ENCODE data around the gene FANCL.
"Not testable (repeated sequence)": the region's sequence is repeated elsewhere in the genome, so short reads cannot be mapped to it uniquely, and the experiment has no call there.

FANCL gene

DNA sequence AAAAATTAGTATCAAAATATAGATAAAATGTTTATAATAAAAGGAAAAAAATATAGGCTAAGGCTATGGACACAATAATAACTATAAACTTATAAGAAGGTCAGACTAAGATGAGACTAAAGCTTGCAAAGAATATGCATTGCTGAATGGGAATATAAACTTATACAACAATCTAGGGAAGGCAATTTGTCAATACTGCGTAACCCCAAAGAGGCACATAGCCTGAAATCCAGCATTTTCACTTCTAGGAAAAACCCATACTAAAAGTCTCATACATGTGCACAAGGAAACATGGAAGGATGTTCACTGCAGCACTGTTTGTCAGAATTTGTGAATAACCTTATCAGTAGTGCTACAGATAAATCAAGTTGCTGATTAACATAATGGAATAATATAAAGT, 45.5 kb downstream of the FANCL start:
- TF ChIP-seq ZFX (IDR thresholded peaks at IDR 0.05), result no peak
- TF ChIP-seq, protein P1, sequence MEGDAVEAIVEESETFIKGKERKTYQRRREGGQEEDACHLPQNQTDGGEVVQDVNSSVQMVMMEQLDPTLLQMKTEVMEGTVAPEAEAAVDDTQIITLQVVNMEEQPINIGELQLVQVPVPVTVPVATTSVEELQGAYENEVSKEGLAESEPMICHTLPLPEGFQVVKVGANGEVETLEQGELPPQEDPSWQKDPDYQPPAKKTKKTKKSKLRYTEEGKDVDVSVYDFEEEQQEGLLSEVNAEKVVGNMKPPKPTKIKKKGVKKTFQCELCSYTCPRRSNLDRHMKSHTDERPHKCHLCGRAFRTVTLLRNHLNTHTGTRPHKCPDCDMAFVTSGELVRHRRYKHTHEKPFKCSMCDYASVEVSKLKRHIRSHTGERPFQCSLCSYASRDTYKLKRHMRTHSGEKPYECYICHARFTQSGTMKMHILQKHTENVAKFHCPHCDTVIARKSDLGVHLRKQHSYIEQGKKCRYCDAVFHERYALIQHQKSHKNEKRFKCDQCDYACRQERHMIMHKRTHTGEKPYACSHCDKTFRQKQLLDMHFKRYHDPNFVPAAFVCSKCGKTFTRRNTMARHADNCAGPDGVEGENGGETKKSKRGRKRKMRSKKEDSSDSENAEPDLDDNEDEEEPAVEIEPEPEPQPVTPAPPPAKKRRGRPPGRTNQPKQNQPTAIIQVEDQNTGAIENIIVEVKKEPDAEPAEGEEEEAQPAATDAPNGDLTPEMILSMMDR (conservative IDR thresholded peaks at IDR 0.05), result no peak

DNA sequence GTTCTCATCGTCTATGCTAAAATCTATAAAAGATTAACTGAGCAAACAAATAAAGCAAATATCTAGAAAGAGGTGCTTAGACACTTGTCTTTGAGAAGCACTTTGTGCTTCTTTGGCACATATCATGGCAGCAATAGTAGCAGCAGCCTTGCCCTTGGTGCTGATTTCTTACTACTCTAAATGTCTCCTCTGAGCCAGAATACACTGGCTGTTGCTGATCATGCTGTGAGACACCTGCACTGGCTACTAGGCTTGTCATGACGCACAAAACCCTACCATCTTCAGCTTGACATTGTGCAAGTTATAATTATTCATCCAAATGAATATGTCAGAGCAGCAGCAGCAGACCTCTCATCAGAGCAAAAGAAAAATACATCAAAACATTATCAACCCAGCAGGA, 46.7 kb downstream of the FANCL start:
- no peak for TF ChIP-seq ZFX (IDR thresholded peaks at IDR 0.05)
- TF ChIP-seq, protein P1 (conservative IDR thresholded peaks at IDR 0.05), result no peak
- no peak overlapping the region for H3K27ac ChIP-seq

More for the DNA sequence above, 45.5 kb downstream of the FANCL start:
- no peak overlapping the region for H3K27ac ChIP-seq

DNA sequence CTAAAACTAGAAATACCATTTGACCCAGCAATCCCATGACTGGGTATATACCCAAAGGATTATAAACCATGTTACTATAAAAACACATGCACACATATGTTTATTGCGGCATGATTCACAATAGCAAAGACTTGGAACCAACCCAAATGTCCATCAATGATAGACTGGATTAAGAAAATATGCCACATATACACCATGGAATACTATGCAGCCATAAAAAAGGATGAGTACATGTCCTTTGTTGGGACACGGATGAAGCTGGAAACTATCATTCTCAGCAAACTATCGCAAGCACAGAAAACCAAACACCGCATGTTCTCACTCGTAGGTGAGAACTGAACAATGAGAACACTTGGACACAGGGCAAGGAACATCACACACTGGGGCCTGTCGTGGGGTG, 54.1 kb downstream of the FANCL start:
- not testable (repeated sequence) for H3K27ac ChIP-seq

DNA sequence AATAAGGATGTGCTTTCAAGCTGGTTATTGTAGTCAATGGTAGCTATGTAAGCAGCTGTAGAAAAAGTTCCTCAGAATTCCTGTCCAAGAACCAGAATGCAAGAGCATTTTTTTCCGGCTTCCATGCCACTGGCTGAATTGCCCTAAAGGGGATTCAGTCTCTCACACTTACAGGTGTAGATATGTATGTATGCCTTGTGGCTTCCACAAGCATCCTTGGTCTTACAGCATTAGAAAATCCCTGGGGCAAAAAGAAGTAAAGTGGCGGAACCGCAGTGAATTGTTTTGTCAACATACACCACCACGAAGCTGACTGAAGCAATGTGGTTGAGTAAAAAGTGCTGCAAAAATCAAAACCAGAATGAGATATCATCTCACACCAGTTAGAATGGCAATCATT, 54.6 kb downstream of the FANCL start:
- TF ChIP-seq, protein P1 (conservative IDR thresholded peaks at IDR 0.05), result no peak
- TF ChIP-seq ZFX (IDR thresholded peaks at IDR 0.05), result no peak

DNA sequence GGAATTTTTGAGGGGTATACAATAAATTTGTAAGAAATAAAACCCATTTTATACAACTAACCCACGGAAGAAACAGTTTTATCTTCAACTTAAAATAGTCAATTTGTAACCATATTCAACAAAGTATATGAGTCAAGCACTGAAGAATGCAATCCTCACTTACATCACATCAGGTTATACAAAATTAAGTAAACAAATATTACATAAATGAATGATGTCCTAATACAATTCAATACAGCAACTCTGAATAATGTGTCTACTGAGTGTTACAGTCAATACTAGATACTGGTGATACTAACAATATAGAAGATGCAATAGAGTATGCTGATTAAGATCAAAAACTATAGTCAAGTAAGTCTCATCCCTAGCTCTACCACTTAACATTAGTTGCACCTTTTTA, 58.6 kb downstream of the FANCL start:
- no peak overlapping the region for H3K27ac ChIP-seq
- no peak for TF ChIP-seq ZFX (IDR thresholded peaks at IDR 0.05)
- TF ChIP-seq, protein P1 (conservative IDR thresholded peaks at IDR 0.05), result no peak

More for the DNA sequence above, 54.6 kb downstream of the FANCL start:
- no peak overlapping the region for H3K27ac ChIP-seq

DNA sequence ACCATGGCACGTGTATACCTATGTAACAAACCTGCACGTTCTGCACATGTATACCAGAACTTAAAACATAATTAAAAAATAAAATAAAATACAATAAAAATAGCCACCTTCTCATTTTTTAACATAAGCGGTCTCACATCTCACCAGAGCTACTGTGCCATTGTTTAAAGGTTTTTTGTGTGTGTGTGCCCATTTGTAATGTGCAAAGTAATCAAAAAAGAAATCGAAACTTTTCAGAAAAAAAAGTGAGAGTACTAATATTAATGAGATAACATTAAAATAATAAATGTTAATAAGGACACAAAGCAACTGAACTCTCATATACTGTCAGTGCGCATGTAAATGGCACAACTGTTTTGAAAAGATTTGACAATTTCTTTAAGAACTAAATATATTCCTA, 60.5 kb downstream of the FANCL start:
- TF ChIP-seq, protein P1 (conservative IDR thresholded peaks at IDR 0.05), result no peak
- TF ChIP-seq ZFX (IDR thresholded peaks at IDR 0.05), result no peak
- no peak overlapping the region for H3K27ac ChIP-seq

DNA sequence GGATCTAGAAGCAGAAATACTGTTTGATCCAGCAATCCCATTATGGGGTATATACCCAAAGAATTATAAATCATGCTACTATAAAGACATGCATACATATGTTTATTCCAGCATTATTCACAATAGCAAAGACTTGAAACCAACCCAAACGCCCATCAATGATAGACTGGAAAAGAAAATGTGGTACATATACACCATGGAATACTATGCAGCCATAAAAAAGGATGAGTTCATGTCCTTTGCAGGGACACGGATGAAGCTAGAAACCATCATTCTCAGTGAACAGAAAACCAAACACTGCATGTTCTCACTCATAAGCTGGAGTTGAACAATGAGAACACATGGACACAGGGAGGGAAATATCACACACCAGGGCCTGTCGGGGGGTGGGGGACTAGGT, 61.0 kb downstream of the FANCL start:
- H3K27ac ChIP-seq, result not testable (repeated sequence)

DNA sequence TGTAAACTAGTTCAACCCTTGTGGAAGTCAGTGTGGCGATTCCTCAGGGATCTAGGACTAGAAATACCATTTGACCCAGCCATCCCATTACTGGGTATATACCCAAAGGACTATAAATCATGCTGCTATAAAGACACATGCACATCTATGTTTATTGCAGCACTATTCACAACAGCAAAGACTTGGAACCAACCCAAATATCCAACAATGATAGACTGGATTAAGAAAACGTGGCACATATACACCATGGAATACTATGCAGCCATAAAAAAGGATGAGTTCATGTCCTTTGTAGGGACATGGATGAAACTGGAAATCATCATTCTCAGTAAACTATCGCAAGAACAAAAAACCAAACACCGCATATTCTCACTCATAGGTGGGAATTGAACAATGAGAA, 63.9 kb downstream of the FANCL start:
- H3K27ac ChIP-seq, result not testable (repeated sequence)

DNA sequence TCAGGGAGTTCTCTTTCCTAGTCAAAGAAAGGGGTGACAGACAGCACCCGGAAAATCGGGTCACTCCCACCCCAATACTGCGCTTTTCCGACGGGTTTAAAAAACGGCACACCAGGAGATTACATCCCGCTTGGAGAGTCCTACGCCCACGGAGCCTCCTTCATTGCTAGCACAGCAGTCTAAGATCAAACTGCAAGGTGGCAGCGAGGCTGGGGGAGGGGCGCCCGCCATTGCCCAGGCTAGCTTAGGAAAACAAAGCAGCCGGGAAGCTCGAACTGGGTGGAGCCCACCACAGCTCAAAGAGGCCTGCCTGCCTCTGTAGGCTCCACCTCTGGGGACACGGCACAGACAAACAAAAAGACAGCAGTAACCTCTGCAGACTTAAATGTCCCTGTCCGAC, 69.3 kb downstream of the FANCL start:
- H3K27ac ChIP-seq, result not testable (repeated sequence)

DNA sequence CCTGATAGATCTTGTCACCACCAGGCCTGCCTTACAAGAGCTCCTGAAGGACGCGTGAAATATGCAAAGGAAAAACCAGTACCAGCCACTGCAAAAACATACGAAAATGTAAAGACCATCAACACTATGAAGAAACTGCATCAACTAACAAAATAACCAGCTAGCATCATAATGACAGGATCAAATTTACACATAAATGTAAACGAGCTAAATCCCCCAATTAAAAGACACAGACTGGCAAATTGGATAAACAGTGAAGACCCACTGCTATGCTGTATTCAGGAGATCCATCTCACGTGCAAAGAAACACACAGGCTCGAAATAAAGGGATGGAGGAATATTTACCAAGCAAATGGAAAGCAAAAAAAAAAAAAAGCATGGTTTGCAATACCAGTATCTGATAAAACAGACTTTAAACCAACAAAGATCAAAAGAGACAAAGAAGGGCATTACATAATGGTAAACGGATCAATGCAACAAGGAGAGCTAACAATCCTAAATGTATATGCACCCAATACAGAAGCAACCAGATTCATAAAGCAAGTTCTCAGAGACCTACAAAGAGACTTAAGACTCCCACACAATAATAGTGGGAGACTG, 70.7 kb downstream of the FANCL start:
- not testable (repeated sequence) for H3K27ac ChIP-seq

DNA sequence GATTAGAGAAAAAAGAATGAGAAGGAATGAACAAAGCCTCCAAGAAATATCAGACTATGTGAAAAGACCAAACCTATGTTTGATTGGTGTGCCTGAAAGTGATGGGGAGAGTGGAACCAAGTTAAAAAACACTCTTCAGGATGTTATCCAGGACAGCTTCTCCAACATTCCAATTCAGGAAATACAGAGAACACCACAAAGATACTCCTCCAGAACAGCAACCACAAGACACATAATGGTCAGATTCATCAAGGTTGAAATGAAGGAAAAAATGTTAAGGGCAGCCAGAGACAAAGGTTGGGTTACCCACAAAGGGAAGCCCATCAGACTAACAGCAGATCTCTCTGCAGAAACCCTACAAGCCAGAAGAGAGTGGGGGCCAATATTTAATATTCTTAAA, 71.3 kb downstream of the FANCL start:
- H3K27ac ChIP-seq, result not testable (repeated sequence)

DNA sequence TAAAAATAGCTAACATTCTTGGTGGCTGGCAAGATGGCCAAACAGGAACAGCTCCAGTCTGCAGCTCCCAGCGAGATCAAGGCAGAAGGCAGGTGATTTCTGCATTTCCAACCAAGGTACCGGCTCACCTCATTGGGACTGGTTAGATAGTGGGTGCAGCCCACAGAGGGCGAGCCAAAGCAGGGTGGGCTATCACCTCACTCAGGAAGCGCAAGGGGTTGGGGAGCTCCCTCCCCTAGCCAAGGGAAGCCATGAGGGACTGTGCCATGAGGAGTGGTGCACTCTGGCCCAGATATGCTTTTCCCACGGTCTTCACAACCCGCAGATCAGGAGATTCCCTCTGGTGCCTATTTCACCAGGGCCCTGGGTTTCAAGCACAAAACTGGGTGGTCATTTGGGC, 73.0 kb downstream of the FANCL start:
- H3K27ac ChIP-seq, result not testable (repeated sequence)

Data from C4-2B (cell line).